Measurements from ENCODE around the gene EEIG1. TPM values are rescaled to one million over a fixed set of nuclear protein-coding genes. Genes with fewer than 3 reads are reported as not detected.

Gene EEIG1
- polyA plus RNA-seq, 1 donor = 34.2 TPM

- DNase-seq = no peak
Observed at GRCh38 chr9:127975376-127976315, 5.1 kb downstream of the EEIG1 start.

- no peak for DNase-seq
Observed at GRCh38 chr9:127974769-127975261, 6.0 kb downstream of the EEIG1 start.

- no peak for DNase-seq
Observed at GRCh38 chr9:127974001-127974768, 6.6 kb downstream of the EEIG1 start.

GRCh38 chr9:127973169-127974000 is 7.4 kb downstream of the EEIG1 start:
- no peak for DNase-seq

GRCh38 chr9:127972236-127972871 is 8.4 kb downstream of the EEIG1 start:
- DNase-seq = no peak

- DNase-seq = no peak
Observed at GRCh38 chr9:127971357-127972235, 9.2 kb downstream of the EEIG1 start.

GRCh38 chr9:127970401-127971313 is 10.1 kb downstream of the EEIG1 start:
- DNase-seq = no peak

GRCh38 chr9:127968700-127969383 is 11.9 kb downstream of the EEIG1 start:
- DNase-seq = no peak

GRCh38 chr9:127968042-127968441 is 12.7 kb downstream of the EEIG1 start:
- no peak for DNase-seq

- no peak for DNase-seq
Observed at GRCh38 chr9:127967151-127967809, 13.5 kb downstream of the EEIG1 start.

GRCh38 chr9:127966416-127967150 is 14.2 kb downstream of the EEIG1 start:
- DNase-seq = no peak

GRCh38 chr9:127965953-127966352 is 14.8 kb downstream of the EEIG1 start:
- DNase-seq = no peak

- no peak for DNase-seq
Observed at GRCh38 chr9:127963359-127964064, 17.3 kb downstream of the EEIG1 start.

- no peak for DNase-seq
Observed at GRCh38 chr9:127963041-127963358, 17.8 kb downstream of the EEIG1 start.

GRCh38 chr9:127962278-127962677 is 18.5 kb downstream of the EEIG1 start:
- no peak for DNase-seq

GRCh38 chr9:127961613-127962155 is 19.1 kb downstream of the EEIG1 start:
- no peak for DNase-seq

GRCh38 chr9:127961155-127961490 is 19.7 kb downstream of the EEIG1 start:
- DNase-seq = no peak
